HepG2 (cell line): ENCODE data around the gene ITPK1. TPM values are rescaled to one million over a fixed set of nuclear protein-coding genes. Genes with fewer than 3 reads are reported as not detected.

Experiments
- ATAC-seq: fragments of 200-7000 bp; cut with Tn5 transposase; 3 replicates; pipeline ENCODE4 v1.9.1; 2020; ENCODE audit warnings: mild to moderate bottlenecking, moderate library complexity
- BruUV-seq: library from RNA; stranded (reverse); fragments of 400-500 nt; replicated peaks from 2 replicates; lab custom pipeline; 2021; lab: Mats Ljungman, UMichigan
- CTCF ChIA-PET: fragments of 300-600 bp; formaldehyde crosslinking; extraction: SDS; loops from one replicate; lab custom pipeline; 2021; ENCODE audit warnings: low total read pairs, inconsistent platforms, low intra/inter-chr PET ratio; lab: Yijun Ruan, JAX
- POLR2A ChIA-PET: fragments of 350-600 bp; sonication (Branson Sonifier 250); formaldehyde crosslinking; loops from one replicate; lab custom pipeline; 2020; ENCODE audit warnings: antibody characterized with exemption, inconsistent platforms; lab: Yijun Ruan, JAX
- DNase-seq: peaks from one replicate; pipeline ENCODE4 v3.0.0-alpha.2; 2015; ENCODE audit warnings: low spot score
- FAIRE-seq: peaks from 3 replicates; lab custom pipeline; 2011; peaks lifted over from hg19 to GRCh38; lab: Jason Lieb, UNC
- H2AFZ ChIP-seq: one replicate; pipeline ENCODE4 v1.6.1; 2011; ENCODE audit warnings: low read length, inconsistent platforms
- H3K27ac ChIP-seq: fragments of 300-600 bp; 3 replicates; pipeline ENCODE4 v1.8.0; 2011; ENCODE audit warnings: mixed run types, mild to moderate bottlenecking, mixed read lengths, low read length, inconsistent platforms; ENCODE audit not compliant: insufficient read depth; ENCODE audit errors: extremely low read length
- H3K27me3 ChIP-seq, 2 experiments: fragments of 200-600 bp in 1 of 2; 2 replicates in 1 of 2; 3 replicates in 1 of 2; pipeline versions ENCODE4 v1.6.0 to v1.8.0; 2011; ENCODE audit warnings: low read length in 2 of 2, mild to moderate bottlenecking in 2 of 2, moderate library complexity in 2 of 2, inconsistent platforms in 1 of 2; ENCODE audit not compliant: insufficient read depth in 2 of 2, control insufficient read depth in 1 of 2
- H3K36me3 ChIP-seq, 2 experiments: fragments of 200-600 bp in 1 of 2; replicated peaks in 1 of 2; 2 replicates in 1 of 2; 3 replicates in 1 of 2; pipeline versions ENCODE4 v1.5.1 to v1.8.0; 2011; ENCODE audit warnings: low read length in 2 of 2, inconsistent platforms in 1 of 2; ENCODE audit not compliant: insufficient read depth in 2 of 2, control insufficient read depth in 1 of 2
- H3K4me1 ChIP-seq: 2 replicates; pipeline ENCODE4 v1.5.1; 2012; ENCODE audit warnings: low read length, inconsistent platforms; ENCODE audit not compliant: insufficient read depth
- H3K4me2 ChIP-seq: 2 replicates; pipeline ENCODE4 v1.6.0; 2011; ENCODE audit warnings: low read depth, low read length, inconsistent platforms
- H3K4me3 ChIP-seq, 3 experiments: fragments of 200-600 bp in 1 of 3; sonication (generic), shearing (Covaris generic) in 1 of 3; replicated peaks in 1 of 3; 2 replicates each; pipeline ENCODE4 v1.5.1; 2011 to 2016; ENCODE audit warnings: low read length in 3 of 3, inconsistent platforms in 2 of 3, low read depth in 2 of 3, mild to moderate bottlenecking in 2 of 3, control low read depth in 1 of 3, mixed read lengths in 1 of 3; ENCODE audit not compliant: insufficient read depth in 1 of 3
- H3K79me2 ChIP-seq: one replicate; pipeline ENCODE4 v1.6.1; 2011; ENCODE audit warnings: low read length, inconsistent platforms; ENCODE audit not compliant: insufficient read depth
- H3K9ac ChIP-seq: 2 replicates; pipeline ENCODE4 v1.6.0; 2011; ENCODE audit warnings: mild to moderate bottlenecking, low read depth, low read length, inconsistent platforms; ENCODE audit not compliant: insufficient read depth
- H3K9me3 ChIP-seq: 2 replicates; pipeline ENCODE4 v1.5.1; 2012; ENCODE audit warnings: mild to moderate bottlenecking, low read length
- H4K20me1 ChIP-seq: 2 replicates; pipeline ENCODE4 v1.6.0; 2011; ENCODE audit warnings: inconsistent platforms, mild to moderate bottlenecking, low read length, moderate library complexity; ENCODE audit not compliant: insufficient read depth
- DMAP1 ChIP-seq: IDR thresholded peaks from 2 replicates; pipeline ENCODE4 v1.6.1; 2016
- FOXC1 ChIP-seq: sonication (generic); formaldehyde crosslinking; IDR thresholded peaks from 2 replicates; pipeline ENCODE4 v1.8.0; 2022; ENCODE audit warnings: mild to moderate bottlenecking, missing genetic modification reagents, borderline replicate concordance
- KLF13 ChIP-seq: sonication (generic); formaldehyde crosslinking; IDR thresholded peaks from 2 replicates; pipeline ENCODE4 v1.4.0; 2020; ENCODE audit warnings: mild to moderate bottlenecking, missing genetic modification reagents
- MEF2D ChIP-seq: sonication (generic); formaldehyde crosslinking; IDR thresholded peaks from 2 replicates; pipeline ENCODE4 v1.5.1; 2020; ENCODE audit warnings: mild to moderate bottlenecking, missing genetic modification reagents
- MTA1 ChIP-seq: sonication (generic); formaldehyde crosslinking; IDR thresholded peaks from 2 replicates; pipeline ENCODE4 v1.4.0; 2020; ENCODE audit warnings: missing genetic modification reagents, mild to moderate bottlenecking, borderline replicate concordance
- SMC3 ChIP-seq: IDR thresholded peaks from 2 replicates; pipeline ENCODE4 v1.6.1; 2011; ENCODE audit warnings: low read length, improper control_type of control experiment
- SNAI1 ChIP-seq: sonication (generic); formaldehyde crosslinking; IDR thresholded peaks from 2 replicates; pipeline ENCODE4 v1.5.0; 2020; ENCODE audit warnings: mild to moderate bottlenecking, missing genetic modification reagents, borderline replicate concordance
- ZNF660 ChIP-seq: sonication (generic); formaldehyde crosslinking; IDR thresholded peaks from 2 replicates; pipeline ENCODE4 v1.5.1; 2020; ENCODE audit warnings: mild to moderate bottlenecking, low read depth, missing genetic modification reagents, borderline replicate concordance
- WGBS: methylation state at CpG from one replicate; pipeline ENCODE4 v1.1.6; 2017; ENCODE audit warnings: low lambda C conversion rate; 5-methylcytosine and 5-hydroxymethylcytosine counted together
- in situ Hi-C: cut with HindIII; loops from 2 replicates; pipeline ENCODE4 v1.10.0; 2017; ENCODE audit warnings: low pct_unique_long_range_greater_than_20kb; ENCODE audit not compliant: extremely low pct_ligation_motif_present
- intact Hi-C: fragments of 100-400 bp; cut with micrococcal nuclease; formaldehyde crosslinking; loops from one replicate; pipeline ENCODE4 v1.10.0; 2022; ENCODE audit not compliant: unreplicated experiment
- polyA plus RNA-seq, 8 experiments: library from polyadenylated mRNA; depleted of rRNA in 3 of 8; stranded (reverse) in 7 of 8; unstranded in 1 of 8; fragments of >200 nt; fragmentation: Illumina TruSeq in 4 of 8; extraction: Trizol in 4 of 8; gene quantifications; 2 replicates each; pipeline versions ENCODE4 v1.2.1 to v1.2.3, GENCODE V29; 2011 to 2016; ENCODE audit warnings: low read depth in 4 of 8, missing spikeins in 1 of 8, mixed read lengths in 1 of 8; ENCODE audit not compliant: insufficient read depth in 1 of 8
- total RNA-seq, 5 experiments: library from RNA; depleted of rRNA; stranded (reverse); fragments of >200 nt; fragmentation: Illumina TruSeq; extraction: Trizol; gene quantifications; 2 replicates each; pipeline ENCODE4 v1.2.3, GENCODE V29; 2016; ENCODE audit warnings: low read depth in 1 of 5
- TF ChIP-seq, protein P1 (sequence below): sonication (generic); formaldehyde crosslinking; IDR thresholded peaks from 2 replicates; pipeline ENCODE4 v1.8.1; 2022; ENCODE audit warnings: mild to moderate bottlenecking, missing genetic modification reagents
- TF ChIP-seq, protein P2 (sequence below): sonication (generic); formaldehyde crosslinking; IDR thresholded peaks from 2 replicates; pipeline ENCODE4 v1.5.0; 2020; ENCODE audit warnings: missing genetic modification reagents, mild to moderate bottlenecking, borderline replicate concordance
- TF ChIP-seq, protein P3 (sequence below): sonication (generic); formaldehyde crosslinking; IDR thresholded peaks from 2 replicates; pipeline ENCODE4 v1.5.0; 2020; ENCODE audit warnings: mild to moderate bottlenecking, missing genetic modification reagents

ITPK1 gene
- total and polyA plus RNA-seq, 2 of the 13 experiments (the other 11 are each of a cell fraction or from before 2014, with no cell fraction given), result 20.5 to 47.5 TPM

GRCh38 chr14:93026339-93026738, 89.4 kb downstream of the ITPK1 start:
- intact Hi-C loops, result no loop called here
- no peaks in the 10 kb centered on the region for H3K36me3 ChIP-seq
- no peak for DNase-seq
- no peak for FAIRE-seq
- H4K20me1 ChIP-seq, result no peaks in the 10 kb centered on the region
- no peak overlapping the region for H3K4me3 ChIP-seq
- H3K9ac ChIP-seq, result no peak overlapping the region
- in situ Hi-C loops, result no loop called here
- H3K9me3 ChIP-seq, result no peaks in the 10 kb centered on the region
- 97% methylated on average over 7 of the region's 7 CpGs for WGBS
- H3K4me1 ChIP-seq, result peaks cover 50% of the 10 kb centered on the region
- no peaks in the 10 kb centered on the region for H3K27me3 ChIP-seq
- ChIA-PET CTCF (no interaction called here), POLR2A (no interaction called here)
- H2AFZ ChIP-seq, result no peak overlapping the region
- TF ChIP-seq FOXC1 (CRISPR knock-in tag) (no peak), ZNF660 (no peak), KLF13 (CRISPR knock-in tag) (no peak), MEF2D (no peak), MTA1 (CRISPR knock-in tag) (no peak), SMC3 (no peak), DMAP1 (CRISPR knock-in tag) (no peak), SNAI1 (CRISPR knock-in tag) (no peak)
- TF ChIP-seq, protein P1, sequence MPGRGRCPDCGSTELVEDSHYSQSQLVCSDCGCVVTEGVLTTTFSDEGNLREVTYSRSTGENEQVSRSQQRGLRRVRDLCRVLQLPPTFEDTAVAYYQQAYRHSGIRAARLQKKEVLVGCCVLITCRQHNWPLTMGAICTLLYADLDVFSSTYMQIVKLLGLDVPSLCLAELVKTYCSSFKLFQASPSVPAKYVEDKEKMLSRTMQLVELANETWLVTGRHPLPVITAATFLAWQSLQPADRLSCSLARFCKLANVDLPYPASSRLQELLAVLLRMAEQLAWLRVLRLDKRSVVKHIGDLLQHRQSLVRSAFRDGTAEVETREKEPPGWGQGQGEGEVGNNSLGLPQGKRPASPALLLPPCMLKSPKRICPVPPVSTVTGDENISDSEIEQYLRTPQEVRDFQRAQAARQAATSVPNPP (CRISPR knock-in tag), result no peak
- TF ChIP-seq, protein P2, sequence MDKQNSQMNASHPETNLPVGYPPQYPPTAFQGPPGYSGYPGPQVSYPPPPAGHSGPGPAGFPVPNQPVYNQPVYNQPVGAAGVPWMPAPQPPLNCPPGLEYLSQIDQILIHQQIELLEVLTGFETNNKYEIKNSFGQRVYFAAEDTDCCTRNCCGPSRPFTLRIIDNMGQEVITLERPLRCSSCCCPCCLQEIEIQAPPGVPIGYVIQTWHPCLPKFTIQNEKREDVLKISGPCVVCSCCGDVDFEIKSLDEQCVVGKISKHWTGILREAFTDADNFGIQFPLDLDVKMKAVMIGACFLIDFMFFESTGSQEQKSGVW (CRISPR knock-in tag), result no peak
- TF ChIP-seq, protein P3, sequence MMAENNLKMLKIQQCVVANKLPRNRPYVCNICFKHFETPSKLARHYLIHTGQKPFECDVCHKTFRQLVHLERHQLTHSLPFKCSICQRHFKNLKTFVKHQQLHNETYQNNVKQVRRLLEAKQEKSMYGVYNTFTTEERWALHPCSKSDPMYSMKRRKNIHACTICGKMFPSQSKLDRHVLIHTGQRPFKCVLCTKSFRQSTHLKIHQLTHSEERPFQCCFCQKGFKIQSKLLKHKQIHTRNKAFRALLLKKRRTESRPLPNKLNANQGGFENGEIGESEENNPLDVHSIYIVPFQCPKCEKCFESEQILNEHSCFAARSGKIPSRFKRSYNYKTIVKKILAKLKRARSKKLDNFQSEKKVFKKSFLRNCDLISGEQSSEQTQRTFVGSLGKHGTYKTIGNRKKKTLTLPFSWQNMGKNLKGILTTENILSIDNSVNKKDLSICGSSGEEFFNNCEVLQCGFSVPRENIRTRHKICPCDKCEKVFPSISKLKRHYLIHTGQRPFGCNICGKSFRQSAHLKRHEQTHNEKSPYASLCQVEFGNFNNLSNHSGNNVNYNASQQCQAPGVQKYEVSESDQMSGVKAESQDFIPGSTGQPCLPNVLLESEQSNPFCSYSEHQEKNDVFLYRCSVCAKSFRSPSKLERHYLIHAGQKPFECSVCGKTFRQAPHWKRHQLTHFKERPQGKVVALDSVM, result no peak
- H3K79me2 ChIP-seq, result peaks cover 5% of the 10 kb centered on the region
- ATAC-seq, result no peak
- H3K4me2 ChIP-seq, result no peak overlapping the region
- no TSS peak for BruUV-seq
- H3K27ac ChIP-seq, result no peak overlapping the region
